Vagina (tissue), 2 donors: ENCODE measurements around the gene SNRNP25.

ENCODE experiments used
- CTCF ChIP-seq, 3 experiments: fragments of 450-650 bp in 2 of 3; fragments of 200-600 bp in 1 of 3; sonication (generic) in 1 of 3; IDR thresholded peaks; one replicate each; pipeline ENCODE4 v1.5.1; 2017 to 2019; ENCODE audit warnings: antibody characterized with exemption in 3 of 3, mild to moderate bottlenecking in 2 of 3, moderate library complexity in 2 of 3
- POLR2A ChIP-seq, 2 donors: fragments of 450-650 bp; IDR thresholded peaks; one replicate each; pipeline ENCODE4 v1.6.1; 2017; ENCODE audit warnings: antibody characterized with exemption in 2 of 2, mild to moderate bottlenecking in 2 of 2, moderate library complexity in 2 of 2

GRCh38 chr16:105521-105920, 51.9 kb downstream of the SNRNP25 start:
- TF ChIP-seq POLR2A (IDR thresholded peaks at IDR 0.05) (no peak), CTCF (IDR thresholded peaks at IDR 0.05) (no peak)
